Effector CD4-positive, alpha-beta T cell (primary cell): Measurements from ENCODE around the gene PNPLA7.

ENCODE experiments used
- DNase-seq: peaks from one replicate; pipeline ENCODE4 v3.0.0-alpha.2; 2020

PNPLA7 gene

DNA sequence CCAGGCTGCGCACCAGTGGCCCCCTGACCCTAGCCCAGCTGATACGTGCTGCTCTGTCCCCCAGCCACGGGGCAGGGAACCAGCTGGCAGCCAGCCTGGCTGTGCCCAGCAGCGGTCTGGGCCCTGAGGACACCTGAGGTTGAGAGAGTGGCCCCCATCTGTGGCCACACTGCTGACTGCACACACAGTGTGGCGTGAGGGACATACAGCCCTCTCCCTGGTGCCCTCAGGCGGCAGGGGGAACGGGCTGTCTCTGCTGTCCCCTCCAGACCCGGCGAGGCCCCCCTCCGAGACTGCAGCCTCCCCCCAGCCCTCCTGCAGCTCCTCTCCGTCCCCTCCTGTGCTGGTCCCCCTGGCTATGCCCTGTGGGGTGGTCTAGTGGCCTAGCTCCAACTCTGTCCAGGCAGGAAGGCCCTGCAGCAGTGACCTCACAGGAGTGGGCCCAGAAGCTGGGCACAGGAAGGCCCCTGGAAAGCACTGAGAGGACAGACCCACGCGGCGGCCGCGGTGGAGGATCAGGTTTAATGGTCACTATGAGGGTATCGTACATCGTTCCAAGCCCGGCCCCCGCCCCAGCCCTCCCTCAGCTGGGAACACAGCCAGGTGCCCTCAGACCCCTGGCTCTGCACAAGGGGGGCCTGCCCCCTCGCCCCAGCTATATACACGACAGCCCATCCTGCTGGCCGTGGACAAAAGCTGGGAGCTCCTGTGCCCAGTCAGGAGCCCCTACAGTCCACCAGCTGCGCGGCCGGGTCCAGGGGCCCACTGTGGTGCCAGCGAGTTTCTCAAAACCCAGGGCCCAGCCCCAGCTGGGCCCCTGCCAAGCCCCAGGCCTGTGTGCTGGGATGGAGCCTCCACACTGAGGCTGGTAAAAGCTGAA, 102.2 kb downstream of the PNPLA7 start:
- DNase-seq, result no peak

DNA sequence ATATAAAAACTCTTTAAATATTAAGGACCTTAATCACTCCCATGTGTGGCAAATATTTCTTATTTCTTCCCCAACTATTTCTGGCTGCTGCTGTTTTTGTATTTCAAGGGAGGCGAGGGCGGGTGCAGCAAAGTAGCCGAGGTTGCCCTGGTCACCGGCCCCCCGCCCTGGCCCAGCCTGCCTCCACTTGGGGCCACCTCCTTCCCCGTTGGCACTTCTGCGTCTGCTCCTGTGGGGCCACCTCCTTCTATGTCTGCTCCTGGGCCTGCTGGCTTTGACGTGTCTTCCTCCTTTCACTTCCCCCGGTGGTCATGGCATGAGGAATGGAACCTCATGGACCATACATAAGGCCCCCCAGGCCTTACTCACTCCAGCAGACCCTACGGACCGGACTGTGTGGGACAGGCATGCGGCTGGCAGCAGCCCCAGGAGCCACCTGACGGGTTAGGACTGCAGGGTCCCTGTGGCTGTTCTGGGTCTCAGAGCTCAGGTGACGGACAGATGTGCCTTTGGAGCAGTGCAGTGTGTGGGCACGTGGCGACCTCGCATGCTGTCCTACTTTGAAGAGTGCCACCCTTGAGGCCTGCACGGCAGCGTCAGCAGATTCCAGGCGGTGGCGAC, 103.2 kb downstream of the PNPLA7 start:
- DNase-seq, result no peak

DNA sequence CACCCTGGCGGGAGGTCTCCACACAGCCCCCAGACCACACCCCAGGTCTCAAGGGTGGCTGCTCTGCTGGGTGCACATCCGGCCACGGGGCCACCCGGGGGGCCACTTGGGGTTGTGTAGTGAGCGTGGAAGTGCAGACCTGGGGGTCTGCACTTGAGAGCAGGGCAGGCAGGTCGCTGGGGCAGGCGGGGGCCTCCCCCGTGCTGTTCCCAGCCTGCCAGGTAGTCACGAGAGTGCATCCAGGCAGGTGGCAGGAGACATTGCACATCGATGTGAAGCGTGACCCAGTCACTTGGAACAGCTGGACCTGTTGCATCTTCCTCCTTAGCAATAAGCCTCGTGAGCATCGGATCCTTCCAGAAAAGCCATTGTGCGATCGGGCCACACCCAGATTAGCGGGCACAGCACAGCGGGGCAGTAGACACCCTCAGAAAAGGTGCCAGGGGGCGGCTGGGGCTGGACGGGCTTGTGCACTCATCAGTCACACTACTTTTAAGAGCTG, 104.2 kb downstream of the PNPLA7 start:
- no peak for DNase-seq

DNA sequence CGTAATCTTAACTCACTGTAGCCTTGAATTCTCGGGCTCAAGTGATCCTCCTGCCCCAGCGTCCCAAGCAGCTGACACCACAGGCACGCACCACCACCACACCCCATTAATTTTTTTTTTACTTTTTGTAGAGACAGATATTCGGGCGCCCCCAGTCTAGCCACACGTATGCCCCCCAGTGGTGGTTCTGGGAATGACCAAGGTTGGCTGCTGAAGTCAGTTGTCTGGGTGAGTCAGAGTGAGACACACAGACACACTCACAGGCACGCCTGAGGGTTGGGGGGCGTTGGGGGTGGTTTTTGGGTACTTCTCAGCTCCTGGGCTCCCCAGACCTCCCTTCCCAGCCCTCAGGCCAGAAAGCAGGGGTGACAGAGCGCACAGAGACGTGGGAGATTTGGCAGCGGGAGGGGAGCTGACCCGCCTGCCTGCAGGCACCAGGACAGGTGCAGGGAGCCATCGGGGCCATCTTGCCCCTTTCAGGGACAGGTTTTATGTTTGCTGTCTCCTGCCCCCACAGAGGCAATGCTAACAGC, 104.9 kb downstream of the PNPLA7 start:
- DNase-seq, result peak; percentile 80

DNA sequence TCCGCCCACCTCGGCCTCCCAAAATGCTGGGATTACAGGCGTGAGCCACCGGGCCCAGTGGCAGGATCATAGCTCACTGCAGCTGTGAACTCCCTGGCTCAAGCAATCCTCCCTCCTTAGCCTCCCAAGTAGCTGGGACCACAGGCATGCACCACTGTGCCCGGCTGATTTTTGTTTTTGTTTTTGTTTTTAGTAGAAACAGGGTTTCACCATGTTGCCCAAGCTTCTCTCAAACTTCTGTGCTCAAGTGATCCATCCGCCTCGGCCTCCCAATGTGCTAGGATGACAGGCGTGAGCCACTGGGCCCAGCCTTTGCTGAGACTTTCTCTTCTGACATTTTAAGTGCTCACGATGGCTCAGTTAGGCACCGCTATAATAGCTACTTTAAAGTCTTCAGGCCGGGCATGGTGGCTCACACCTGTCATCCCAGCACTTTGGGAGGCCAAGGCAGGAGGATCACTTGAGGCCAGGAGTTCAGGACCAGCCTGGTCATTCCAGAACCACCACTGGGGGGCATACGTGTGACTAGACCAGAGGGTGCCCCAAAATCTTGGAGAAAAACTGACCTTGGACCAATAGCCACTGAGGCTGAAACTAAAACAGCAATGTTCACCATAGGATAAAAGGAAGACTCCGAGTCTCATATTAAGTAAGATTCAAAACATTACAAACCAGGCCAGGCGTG, 106.0 kb downstream of the PNPLA7 start:
- no peak for DNase-seq

DNA sequence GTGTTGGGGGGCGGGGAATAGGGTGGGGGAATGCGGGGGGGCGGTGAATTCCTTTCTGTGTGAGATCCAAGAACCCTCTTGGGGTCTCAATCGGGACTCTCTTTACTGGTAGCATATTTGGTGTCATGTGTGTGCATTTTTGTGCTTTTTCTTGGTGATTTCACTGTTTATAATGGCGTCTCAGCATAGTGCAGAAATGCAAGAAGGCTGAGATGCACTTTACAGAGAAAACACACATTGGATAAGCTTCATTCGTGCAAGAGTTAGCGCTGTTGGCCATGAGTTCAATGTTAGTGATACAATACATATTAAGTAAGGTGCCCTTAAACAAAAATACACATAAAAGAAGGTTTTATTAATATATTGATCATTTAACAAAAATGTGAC, 108.3 kb downstream of the PNPLA7 start:
- no peak for DNase-seq

DNA sequence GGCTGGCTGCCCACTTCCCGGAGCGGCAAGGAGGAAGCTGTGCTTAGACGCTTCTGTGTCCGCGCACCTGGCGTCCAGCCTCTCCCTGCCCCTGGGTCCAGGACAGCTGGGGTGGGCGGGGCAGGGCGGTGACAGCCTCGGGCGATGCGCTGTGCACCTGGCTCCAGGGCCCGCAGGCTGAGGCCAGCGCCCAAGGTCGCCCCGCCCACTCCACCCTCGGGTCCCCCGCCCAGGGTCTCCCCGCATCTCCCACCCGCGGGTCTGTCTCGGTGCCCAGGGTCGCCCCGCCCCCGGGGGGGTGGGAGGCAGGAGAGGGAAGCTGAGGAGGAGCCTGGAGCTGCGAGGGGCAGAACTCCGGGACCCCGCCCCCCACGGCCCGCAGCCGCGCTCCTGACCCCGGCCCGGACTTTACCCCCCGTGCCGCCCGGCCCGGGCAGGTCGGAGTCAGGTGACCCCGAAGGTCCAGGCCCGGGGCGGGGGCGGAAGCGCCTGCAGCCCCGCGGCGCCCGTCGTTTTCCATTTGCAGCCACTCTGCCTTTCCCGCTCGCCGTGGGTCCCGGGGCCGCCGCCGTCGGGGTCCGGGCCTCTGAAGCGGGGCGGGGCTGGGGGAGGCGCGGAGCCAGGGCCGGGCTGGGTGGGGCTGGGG, 108.8 kb downstream of the PNPLA7 start, which contains the start of gene ENTPD8:
TSS of gene ENTPD8 (minus strand) at position 69 of the 646 bp plus-strand sequence. CDS start 3,072 bp downstream, outside the sequence.
- no peak for DNase-seq

DNA sequence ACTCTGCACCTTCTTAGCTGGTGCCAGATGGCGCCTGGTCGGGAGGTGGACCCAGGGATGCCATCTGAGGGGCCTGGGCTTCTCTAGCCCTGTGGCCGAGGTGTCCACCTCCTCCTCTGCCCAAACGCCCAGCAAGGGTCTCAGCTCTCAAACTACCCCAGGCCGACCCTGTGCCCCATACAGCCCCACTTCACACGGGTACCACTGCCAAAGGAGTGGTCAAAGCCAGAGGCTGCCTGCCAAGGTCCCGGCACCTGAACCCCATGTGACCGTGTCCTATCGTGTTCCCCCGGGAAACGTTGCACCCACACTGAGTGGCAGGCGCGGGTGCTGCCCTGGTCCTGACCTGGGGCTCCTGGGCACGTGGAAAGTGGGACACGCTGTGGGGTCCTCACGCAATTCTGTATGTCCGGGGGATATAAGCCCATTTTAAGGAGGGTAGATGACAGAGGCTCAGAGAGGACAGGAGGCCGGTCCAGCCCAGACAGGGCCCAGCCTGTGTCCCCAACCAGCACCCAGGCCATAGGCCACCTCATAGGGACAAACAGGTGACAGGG, 111.0 kb downstream of the PNPLA7 start:
- no peak for DNase-seq

DNA sequence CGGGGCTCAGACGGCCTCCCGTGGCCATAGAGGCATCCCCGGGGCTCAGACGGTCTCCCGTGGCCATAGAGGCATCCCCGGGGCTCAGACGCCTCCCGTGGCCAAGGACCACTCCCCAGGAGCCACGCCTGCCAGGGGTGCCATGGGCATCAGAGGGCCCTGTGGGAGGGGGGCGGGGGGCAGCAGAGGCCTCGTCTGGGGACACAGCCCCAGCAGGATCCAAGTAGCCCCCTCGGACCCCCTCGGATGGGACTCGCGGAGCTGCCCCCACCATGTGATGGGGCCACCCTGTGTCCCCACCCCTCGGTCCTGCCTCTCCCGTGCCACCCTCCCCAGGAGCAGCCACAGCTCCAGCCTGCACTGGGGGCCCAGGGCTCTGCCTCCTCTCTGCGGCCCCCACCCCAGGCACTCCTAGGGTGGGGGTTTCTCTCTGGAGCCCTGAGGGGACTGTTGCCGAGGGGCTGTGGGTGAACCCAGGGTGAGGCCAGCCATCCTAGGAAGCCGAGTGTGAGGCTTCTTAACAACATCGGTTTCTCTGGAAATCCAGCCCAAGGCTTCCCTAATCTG, 111.5 kb downstream of the PNPLA7 start:
- DNase-seq, result no peak

DNA sequence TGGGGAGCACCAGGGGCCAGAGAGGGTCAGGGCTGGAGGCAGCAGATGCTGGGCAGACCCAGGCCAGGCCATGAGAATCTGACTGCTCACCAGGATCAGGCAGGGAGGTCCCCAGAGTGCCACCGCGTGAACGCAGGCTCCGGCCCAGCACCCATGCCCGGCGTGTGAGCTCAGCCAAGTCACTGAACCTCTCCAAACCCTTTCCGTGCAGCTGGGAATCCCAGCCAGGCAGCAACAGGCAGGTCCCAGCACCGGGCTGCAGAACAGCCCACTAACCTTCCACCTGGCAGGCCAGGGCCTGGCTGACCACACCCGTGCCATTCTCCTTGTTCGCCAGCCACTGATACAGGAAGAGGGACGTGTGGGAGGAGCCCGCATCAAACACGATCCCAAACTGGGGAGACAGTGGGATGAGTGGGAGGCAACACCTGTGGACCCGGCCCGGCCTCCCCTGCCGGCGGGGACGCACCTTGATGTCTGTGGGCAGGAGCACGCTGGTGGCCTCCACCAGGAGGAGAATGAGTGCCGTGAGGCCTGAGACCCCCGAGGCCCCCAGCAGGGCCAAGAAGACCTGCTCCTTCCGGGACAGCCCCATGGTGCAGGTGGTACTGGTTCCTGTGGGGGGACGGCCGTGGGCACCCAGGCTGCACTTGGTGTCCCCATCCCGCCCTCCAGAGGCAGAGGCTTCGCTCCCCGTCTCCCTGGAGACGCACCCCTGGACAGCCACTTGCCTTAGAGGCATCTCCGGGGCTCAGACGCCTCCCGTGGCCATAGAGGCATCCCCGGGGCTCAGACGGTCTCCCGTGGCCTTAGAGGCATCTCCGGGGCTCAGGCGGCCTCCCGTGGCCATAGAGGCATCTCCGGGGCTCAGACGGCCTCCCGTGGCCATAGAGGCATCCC, 112.3 kb downstream of the PNPLA7 start:
- DNase-seq, result no peak

DNA sequence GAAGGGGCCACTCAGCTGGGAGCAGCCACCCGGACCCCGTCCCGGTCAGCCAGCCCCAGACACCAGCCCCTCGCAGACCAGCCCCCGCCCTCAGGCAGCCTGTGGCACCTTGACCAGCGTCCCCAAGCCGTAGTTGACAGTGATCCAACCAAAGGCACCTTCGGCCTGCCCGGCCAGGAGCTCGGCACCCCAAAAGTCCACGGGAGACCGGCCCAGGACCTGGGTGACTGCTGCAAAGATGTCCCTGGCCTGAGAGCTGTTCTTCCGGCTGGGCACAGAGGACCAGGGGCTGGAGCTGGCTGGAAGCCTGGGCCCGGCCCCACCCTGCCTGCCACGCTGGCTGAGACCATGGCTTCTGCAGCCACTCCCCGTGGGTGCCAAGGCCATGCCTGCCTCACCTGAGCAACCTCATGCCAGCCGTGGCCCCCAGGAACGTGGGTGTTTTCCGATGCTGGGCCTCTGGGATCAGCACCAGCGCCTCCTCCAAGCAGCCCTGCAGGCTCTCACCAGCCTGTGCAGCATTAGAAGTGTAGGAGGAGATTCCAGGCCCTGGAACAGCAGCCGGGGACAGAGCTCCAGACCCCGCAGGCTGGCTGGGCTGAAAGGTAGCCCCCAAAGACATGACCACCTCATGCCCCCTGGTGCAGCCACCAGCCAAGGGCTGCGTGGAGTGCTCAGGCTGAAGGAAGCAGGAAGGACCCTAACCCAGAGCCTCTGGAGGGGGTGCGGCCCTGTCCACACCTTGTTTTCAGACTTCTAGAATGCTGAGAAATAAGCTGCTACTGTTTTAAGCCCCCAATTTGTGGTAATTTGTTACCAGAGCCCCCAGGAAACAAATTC, 113.2 kb downstream of the PNPLA7 start:
- no peak for DNase-seq

DNA sequence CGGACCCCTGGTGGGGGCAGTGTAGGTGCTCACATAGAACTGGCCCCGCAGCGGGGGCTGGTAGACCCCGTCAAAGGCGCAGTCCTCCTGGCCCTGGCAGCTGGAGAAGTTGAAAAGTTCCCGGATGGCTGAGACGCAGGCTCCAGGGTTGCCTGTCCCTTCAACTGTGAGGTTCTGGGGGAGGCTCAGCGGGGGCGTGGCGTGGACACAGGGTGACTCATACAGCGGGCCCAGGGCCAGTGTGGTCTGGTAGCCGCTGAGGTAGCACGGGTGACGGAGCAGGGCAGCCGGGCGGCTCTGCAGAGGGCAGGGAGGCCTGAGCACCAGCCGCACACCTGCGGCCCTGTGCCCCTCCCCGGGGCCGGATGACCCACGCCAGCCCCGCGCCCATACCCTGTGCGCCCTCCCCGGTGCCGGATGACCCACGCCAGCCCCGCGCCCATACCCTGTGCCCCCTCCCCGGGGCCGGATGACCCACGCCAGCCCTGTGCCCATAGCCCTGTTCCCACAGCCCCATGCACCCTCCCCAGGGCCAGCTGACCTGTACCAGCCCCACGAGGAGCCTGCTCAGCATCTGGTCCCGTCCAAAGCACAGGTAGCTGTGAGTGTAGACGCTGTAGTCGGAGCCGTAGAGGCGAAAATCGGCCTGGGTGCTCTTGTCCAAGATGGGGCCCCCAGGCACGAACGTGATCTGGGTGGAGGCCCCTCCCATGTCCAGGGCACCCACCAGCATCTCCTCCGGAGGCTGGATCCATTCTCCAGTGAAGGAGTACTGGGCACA, 114.0 kb downstream of the PNPLA7 start:
- no peak for DNase-seq

DNA sequence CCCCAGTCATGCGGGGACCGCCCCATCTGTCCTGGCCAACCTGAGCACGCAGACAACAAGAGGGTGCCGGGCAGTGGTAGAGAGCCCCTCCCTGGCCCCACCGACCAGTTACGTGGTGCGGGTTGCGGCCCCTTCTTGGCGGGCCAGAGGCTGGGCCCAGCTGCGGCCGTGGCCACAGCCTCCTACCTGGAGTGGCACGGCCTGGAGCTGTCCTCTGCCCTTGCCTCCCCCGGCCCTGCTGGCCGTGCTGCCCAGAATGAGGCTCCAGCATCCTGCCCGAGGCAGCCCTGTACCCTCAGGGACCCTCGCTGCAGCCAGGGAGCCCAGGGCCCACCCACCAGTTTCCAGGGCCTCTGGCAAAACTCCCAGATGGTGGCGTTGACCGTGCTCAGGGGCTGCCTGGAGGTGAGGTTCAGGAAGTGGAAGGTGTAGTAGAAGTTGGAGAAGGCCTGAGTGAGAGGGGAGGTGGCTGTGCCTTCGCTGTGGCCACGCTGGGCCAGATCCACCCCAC, 114.8 kb downstream of the PNPLA7 start:
- DNase-seq, result no peak

DNA sequence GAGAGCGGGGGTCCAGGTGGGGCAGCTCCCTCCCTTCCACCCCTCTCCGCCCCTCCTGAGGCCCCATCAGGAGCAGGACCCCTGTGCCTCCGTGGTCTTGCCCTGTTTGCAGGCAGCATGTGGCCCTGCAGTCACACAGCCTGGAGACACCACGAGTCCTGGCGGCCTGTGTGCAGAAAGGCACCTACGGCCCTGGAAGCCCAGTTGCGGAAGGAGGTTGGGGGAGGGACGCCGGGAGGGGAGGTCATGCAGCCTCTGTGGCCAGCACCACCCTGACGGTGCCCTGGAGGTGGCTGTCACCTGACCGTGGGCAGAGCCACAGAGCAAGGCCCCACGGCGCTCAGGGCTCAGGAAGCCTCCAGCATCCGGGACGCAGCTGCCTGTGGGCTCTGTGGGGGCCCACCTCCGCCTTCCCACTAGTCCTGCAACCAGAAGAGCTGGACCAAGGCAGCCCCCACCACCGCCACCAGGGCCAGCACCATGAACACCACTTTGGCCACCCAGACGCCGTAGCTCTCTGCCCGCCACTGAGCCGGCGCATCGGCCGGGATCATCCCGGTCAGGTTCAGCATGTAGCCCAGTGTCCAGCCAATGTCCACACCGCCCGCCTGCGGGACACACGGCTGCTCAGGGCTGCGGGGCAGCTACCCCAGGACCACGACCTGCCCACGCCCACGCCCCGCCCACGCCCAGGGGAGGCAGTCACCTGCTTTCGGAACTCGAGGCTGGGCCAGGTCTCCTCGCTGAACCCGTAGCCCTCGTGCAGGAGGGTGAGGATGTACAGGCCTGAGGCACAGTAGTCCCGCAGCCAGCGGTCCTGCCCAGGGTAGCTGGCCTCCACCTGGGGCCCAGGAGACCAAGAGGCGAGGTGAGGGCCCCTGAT, 115.5 kb downstream of the PNPLA7 start:
- no peak for DNase-seq

DNA sequence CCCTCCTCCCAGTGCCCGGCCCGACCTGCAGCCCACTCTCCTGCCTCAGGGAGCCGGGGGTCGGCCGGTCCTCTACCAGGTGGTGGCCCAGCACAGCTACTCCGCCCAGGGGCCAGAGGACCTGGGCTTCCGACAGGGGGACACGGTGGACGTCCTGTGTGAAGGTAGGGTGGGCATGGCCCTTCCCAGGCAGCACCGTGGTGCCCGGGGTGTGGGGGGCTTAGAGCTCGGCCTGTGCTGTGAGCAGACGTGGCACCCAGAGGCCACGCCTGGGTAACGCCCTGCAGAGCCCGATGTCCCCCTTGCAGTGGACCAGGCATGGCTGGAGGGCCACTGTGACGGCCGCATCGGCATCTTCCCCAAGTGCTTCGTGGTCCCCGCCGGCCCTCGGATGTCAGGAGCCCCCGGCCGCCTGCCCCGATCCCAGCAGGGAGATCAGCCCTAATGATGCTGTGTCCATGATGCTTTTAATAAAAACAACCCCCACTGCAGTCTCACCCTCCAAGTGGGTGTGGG, 116.2 kb downstream of the PNPLA7 start:
- DNase-seq, result no peak

DNA sequence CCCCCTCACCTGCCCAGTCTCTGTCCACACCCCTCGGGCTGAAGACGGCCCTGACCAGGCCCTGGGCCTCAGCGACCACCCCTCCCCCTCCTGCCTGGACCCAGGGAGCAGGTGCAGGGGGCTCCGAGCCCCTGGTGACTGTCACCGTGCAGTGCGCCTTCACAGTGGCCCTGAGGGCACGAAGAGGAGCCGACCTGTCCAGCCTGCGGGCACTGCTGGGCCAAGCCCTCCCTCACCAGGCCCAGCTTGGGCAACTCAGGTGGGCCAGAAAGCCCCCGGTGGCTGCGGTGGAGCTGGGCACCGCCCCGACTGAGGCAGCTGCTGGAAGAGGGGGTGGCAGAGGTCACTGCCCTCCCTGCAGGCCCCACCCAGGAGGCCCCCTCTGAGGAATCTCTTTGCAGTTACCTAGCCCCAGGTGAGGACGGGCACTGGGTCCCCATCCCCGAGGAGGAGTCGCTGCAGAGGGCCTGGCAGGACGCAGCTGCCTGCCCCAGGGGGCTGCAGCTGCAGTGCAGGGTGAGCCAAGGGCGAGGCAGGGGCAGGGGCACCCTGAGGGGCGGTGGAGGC, 116.8 kb downstream of the PNPLA7 start:
- no peak for DNase-seq

DNA sequence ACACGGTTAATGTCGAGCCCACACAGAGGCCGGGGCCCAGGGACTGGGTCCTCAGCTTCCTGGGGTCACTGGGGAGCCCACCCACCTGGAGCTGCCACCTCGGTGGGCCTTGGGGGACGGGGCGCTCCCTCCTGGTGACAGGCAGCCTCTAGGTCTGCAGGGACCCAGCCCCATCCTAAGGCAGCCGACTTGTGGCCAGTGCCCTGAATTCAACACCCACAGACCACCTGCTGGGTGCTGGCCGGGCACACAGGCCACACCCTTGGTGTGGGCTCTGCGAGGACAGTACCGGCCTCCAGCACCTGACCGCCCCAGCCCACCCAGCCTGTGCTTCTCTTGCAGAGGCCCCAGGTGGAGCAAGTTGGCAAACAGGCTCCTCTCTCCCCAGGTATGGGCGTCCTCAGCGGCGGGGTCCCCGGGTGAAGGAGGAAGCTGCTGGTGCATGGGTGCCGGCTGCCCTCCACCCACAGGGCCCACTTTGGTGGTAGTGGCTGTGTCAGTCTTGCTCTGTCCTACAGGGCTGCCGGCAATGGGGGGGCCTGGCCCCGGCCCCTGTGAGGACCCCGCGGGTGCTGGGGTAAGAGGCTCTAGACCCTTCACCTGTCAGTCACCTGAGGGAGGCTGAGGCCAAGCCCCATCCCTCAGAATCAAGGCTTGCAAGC, 117.4 kb downstream of the PNPLA7 start:
- DNase-seq, result no peak
